Gastrocnemius medialis (tissue), 4 donors: ENCODE measurements around the gene SFXN3. TPM values are rescaled to one million over a fixed set of nuclear protein-coding genes. Genes with fewer than 3 reads are reported as not detected.

ENCODE experiments used
- ATAC-seq, 2 donors: fragments of 150-250 bp; one replicate each; pipeline ENCODE4 v1.9.1; 2016
- DNase-seq, 2 donors: peaks; one replicate each; pipeline ENCODE4 v3.0.0-alpha.2; 2019
- H3K27ac ChIP-seq, 4 donors: fragments of 200-600 bp; sonication (generic); 1 replicate in 1 of 4; 2 replicates in 3 of 4; pipeline ENCODE4 v1.5.1; 2016 to 2018; ENCODE audit warnings: mild to moderate bottlenecking in 2 of 4, moderate library complexity in 1 of 4
- H3K27me3 ChIP-seq, 3 donors: fragments of 200-600 bp; sonication (generic) in 2 of 3; 1 replicate in 1 of 3; 2 replicates in 2 of 3; pipeline versions ENCODE4 v1.5.1 to v1.6.0; 2016 to 2019; ENCODE audit warnings: mild to moderate bottlenecking in 1 of 3, moderate library complexity in 1 of 3
- H3K36me3 ChIP-seq, 2 donors: fragments of 200-600 bp; sonication (generic) in 1 of 2; one replicate each; pipeline ENCODE4 v1.5.1; 2017 to 2018
- H3K4me1 ChIP-seq, 2 donors: fragments of 200-600 bp; sonication (generic) in 1 of 2; one replicate each; pipeline ENCODE4 v1.5.1; 2016 to 2017; ENCODE audit warnings: mild to moderate bottlenecking in 2 of 2
- H3K4me3 ChIP-seq, 4 donors: fragments of 200-600 bp; sonication (generic) in 3 of 4; 1 replicate in 1 of 4; 2 replicates in 3 of 4; pipeline ENCODE4 v1.5.1; 2016 to 2019; ENCODE audit warnings: mild to moderate bottlenecking in 2 of 4
- H3K9me3 ChIP-seq, 3 donors: fragments of 200-600 bp; sonication (generic) in 2 of 3; 1 replicate in 1 of 3; 2 replicates in 2 of 3; pipeline ENCODE4 v1.5.1; 2016 to 2019
- POLR2A ChIP-seq, 2 donors: fragments of 450-650 bp; IDR thresholded peaks; one replicate each; pipeline ENCODE4 v1.6.1; 2017; ENCODE audit warnings: antibody characterized with exemption in 2 of 2, mild to moderate bottlenecking in 2 of 2, moderate library complexity in 2 of 2
- in situ Hi-C, 4 donors: fragments of 200-750 bp; cut with MboI; loops; one replicate each; pipeline versions ENCODE4 v1.15.0 to v1.8.0; 2017; ENCODE audit warnings: low sequenced_read_pairs in 4 of 4
- intact Hi-C: fragments of 100-400 bp; cut with DNase I; formaldehyde crosslinking; loops from one replicate; pipeline ENCODE4 v1.15.1; 2023; ENCODE audit warnings: low total_unique reads
- total RNA-seq, 4 donors: library from RNA; depleted of rRNA; stranded (reverse); fragments of >200 nt; gene quantifications; one replicate each; pipeline versions ENCODE4 v1.1.0 to v1.2.3, GENCODE V29; 2016
- TF ChIP-seq, protein P1 (sequence below), 5 experiments: fragments of 450-650 bp in 3 of 5; fragments of 200-600 bp in 2 of 5; sonication (generic) in 2 of 5; IDR thresholded peaks in 4 of 5; conservative IDR thresholded peaks in 1 of 5; 1 replicate in 4 of 5; 2 replicates in 1 of 5; pipeline ENCODE4 v1.5.1; 2016 to 2019; ENCODE audit warnings: antibody characterized with exemption in 5 of 5, mild to moderate bottlenecking in 3 of 5, moderate library complexity in 3 of 5

Gene SFXN3
- total RNA-seq, 4 donors from 2014 or later: 4.2 to 9.5 (median 7.0) TPM

- H3K27ac ChIP-seq: no peak overlapping the region
- intact Hi-C loops (loop anchor here (5.0 kb wide), 1 partner anchor 37 kb away; the partner anchor contains the start of genes PDZD7 and SFXN3), in situ Hi-C loops (no loop called here)
- ATAC-seq (no peak), DNase-seq (no peak)
- peaks cover 31 to 39% (median 32%) of the 10 kb centered on the region in 3 donors for H3K27me3 ChIP-seq
- H3K4me3 ChIP-seq: no peak overlapping the region
- peaks cover 24 to 25% of the 10 kb centered on the region in 2 donors for H3K4me1 ChIP-seq
- TF ChIP-seq, protein P1, sequence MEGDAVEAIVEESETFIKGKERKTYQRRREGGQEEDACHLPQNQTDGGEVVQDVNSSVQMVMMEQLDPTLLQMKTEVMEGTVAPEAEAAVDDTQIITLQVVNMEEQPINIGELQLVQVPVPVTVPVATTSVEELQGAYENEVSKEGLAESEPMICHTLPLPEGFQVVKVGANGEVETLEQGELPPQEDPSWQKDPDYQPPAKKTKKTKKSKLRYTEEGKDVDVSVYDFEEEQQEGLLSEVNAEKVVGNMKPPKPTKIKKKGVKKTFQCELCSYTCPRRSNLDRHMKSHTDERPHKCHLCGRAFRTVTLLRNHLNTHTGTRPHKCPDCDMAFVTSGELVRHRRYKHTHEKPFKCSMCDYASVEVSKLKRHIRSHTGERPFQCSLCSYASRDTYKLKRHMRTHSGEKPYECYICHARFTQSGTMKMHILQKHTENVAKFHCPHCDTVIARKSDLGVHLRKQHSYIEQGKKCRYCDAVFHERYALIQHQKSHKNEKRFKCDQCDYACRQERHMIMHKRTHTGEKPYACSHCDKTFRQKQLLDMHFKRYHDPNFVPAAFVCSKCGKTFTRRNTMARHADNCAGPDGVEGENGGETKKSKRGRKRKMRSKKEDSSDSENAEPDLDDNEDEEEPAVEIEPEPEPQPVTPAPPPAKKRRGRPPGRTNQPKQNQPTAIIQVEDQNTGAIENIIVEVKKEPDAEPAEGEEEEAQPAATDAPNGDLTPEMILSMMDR (IDR thresholded peaks at IDR 0.05 in 4 of 5, conservative IDR thresholded peaks at IDR 0.05 in 1 of 5): no peak
- TF ChIP-seq POLR2A (IDR thresholded peaks at IDR 0.05): no peak
- H3K36me3 ChIP-seq: no peaks in the 10 kb centered on the region
- no peaks in the 10 kb centered on the region for H3K9me3 ChIP-seq
Observed at GRCh38 chr10:101069441-101069840, 38.4 kb downstream of the SFXN3 start.

GRCh38 chr10:101070098-101070497, 39.1 kb downstream of the SFXN3 start:
- TF ChIP-seq, protein P1 (IDR thresholded peaks at IDR 0.05 in 4 of 5, conservative IDR thresholded peaks at IDR 0.05 in 1 of 5): no peak
- TF ChIP-seq POLR2A (IDR thresholded peaks at IDR 0.05): no peak
- DNase-seq (no peak), ATAC-seq (no peak)
- H3K4me1 ChIP-seq: peaks cover 24% of the 10 kb centered on the region in 2 donors
- H3K9me3 ChIP-seq: no peaks in the 10 kb centered on the region
- no peaks in the 10 kb centered on the region for H3K36me3 ChIP-seq
- no peak overlapping the region for H3K27ac ChIP-seq
- intact Hi-C loops: no loop called here
- peaks cover 34 to 45% (median 35%) of the 10 kb centered on the region in 3 donors for H3K27me3 ChIP-seq
- no peak overlapping the region for H3K4me3 ChIP-seq
- in situ Hi-C loops: no loop called here

GRCh38 chr10:101071267-101071884, 40.3 kb downstream of the SFXN3 start:
- intact Hi-C loops: no loop called here
- in situ Hi-C loops: no loop called here
- Histone ChIP-seq H3K27ac (no peak overlapping the region), H3K36me3 (no peaks in the 10 kb centered on the region), H3K27me3 (peaks cover 31 to 52% (median 38%) of the 10 kb centered on the region in 3 donors), H3K9me3 (no peaks in the 10 kb centered on the region), H3K4me3 (no peak overlapping the region), H3K4me1 (peaks cover 11 to 14% of the 10 kb centered on the region in 2 donors)
- DNase-seq (peak in 1 of 2 donors; percentile 33), ATAC-seq (no peak)
- TF ChIP-seq POLR2A (IDR thresholded peaks at IDR 0.05): no peak
- TF ChIP-seq, protein P1 (IDR thresholded peaks at IDR 0.05 in 4 of 5, conservative IDR thresholded peaks at IDR 0.05 in 1 of 5): no peak

GRCh38 chr10:101071885-101072433, 40.9 kb downstream of the SFXN3 start:
- ATAC-seq: no peak
- intact Hi-C loops (no loop called here), in situ Hi-C loops (no loop called here)
- TF ChIP-seq, protein P1 (IDR thresholded peaks at IDR 0.05 in 4 of 5, conservative IDR thresholded peaks at IDR 0.05 in 1 of 5): no peak
- TF ChIP-seq POLR2A (IDR thresholded peaks at IDR 0.05): no peak
- Histone ChIP-seq H3K27me3 (peaks cover 26 to 46% (median 34%) of the 10 kb centered on the region in 3 donors), H3K9me3 (no peaks in the 10 kb centered on the region), H3K27ac (no peak overlapping the region), H3K36me3 (no peaks in the 10 kb centered on the region), H3K4me1 (peaks cover 6 to 8% of the 10 kb centered on the region in 2 donors), H3K4me3 (no peak overlapping the region)
- DNase-seq: no peak
